Ishikawa (cell line): Measurements from ENCODE around the gene IFNA5.

Experiments used
- CEBPB ChIP-seq: IDR thresholded peaks from 2 replicates; pipeline ENCODE4 v1.6.1; 2012
- EGR1 ChIP-seq: IDR thresholded peaks from 2 replicates; pipeline ENCODE4 v1.6.1; 2012
- EP300 ChIP-seq: IDR thresholded peaks from 2 replicates; pipeline ENCODE4 v1.6.1; 2012; ENCODE audit warnings: borderline replicate concordance
- NFIC ChIP-seq: IDR thresholded peaks from 2 replicates; pipeline ENCODE4 v1.6.1; 2012
- RAD21 ChIP-seq: IDR thresholded peaks from 2 replicates; pipeline ENCODE4 v1.6.1; 2012; ENCODE audit warnings: low read depth
- TAF1 ChIP-seq: IDR thresholded peaks from 2 replicates; pipeline ENCODE4 v1.6.1; 2012; ENCODE audit warnings: low read depth, mild to moderate bottlenecking
- TCF12 ChIP-seq: IDR thresholded peaks from 2 replicates; pipeline ENCODE4 v1.6.1; 2012; ENCODE audit warnings: low read depth
- TEAD4 ChIP-seq: IDR thresholded peaks from 2 replicates; pipeline ENCODE4 v1.6.1; 2012
- YY1 ChIP-seq: IDR thresholded peaks from 2 replicates; pipeline ENCODE4 v1.6.1; 2012; ENCODE audit warnings: low read depth
- TF ChIP-seq, protein P1 (sequence below): IDR thresholded peaks from 2 replicates; pipeline ENCODE4 v1.6.1; 2012; ENCODE audit warnings: low read depth, mild to moderate bottlenecking
- TF ChIP-seq, protein P2 (sequence below): IDR thresholded peaks from 2 replicates; pipeline ENCODE4 v1.6.1; 2012

DNA sequence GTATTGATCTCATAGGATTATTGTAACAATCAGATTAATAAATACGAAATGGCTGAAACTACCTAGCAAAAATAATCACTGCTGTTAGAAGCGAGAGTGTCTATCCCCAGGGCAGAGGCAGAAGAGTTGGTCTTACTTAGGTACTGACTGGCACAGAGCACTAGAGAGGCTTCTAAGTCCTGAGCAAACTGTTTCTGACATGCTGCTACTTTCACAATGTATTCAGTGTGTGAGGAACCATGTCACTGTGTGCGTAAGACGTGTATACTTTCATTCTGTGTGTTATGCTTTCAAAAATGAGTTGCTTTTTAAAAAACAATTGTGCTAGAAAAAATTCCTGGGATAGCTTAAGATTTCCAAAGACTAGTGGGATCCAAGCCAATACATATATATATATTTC lies 35.6 kb upstream of the IFNA5 start:
- TF ChIP-seq EP300 (no peak), RAD21 (no peak), CEBPB (no peak), TEAD4 (no peak), NFIC (no peak), EGR1 (no peak), TCF12 (no peak), YY1 (no peak), TAF1 (no peak)
- TF ChIP-seq, protein P1, sequence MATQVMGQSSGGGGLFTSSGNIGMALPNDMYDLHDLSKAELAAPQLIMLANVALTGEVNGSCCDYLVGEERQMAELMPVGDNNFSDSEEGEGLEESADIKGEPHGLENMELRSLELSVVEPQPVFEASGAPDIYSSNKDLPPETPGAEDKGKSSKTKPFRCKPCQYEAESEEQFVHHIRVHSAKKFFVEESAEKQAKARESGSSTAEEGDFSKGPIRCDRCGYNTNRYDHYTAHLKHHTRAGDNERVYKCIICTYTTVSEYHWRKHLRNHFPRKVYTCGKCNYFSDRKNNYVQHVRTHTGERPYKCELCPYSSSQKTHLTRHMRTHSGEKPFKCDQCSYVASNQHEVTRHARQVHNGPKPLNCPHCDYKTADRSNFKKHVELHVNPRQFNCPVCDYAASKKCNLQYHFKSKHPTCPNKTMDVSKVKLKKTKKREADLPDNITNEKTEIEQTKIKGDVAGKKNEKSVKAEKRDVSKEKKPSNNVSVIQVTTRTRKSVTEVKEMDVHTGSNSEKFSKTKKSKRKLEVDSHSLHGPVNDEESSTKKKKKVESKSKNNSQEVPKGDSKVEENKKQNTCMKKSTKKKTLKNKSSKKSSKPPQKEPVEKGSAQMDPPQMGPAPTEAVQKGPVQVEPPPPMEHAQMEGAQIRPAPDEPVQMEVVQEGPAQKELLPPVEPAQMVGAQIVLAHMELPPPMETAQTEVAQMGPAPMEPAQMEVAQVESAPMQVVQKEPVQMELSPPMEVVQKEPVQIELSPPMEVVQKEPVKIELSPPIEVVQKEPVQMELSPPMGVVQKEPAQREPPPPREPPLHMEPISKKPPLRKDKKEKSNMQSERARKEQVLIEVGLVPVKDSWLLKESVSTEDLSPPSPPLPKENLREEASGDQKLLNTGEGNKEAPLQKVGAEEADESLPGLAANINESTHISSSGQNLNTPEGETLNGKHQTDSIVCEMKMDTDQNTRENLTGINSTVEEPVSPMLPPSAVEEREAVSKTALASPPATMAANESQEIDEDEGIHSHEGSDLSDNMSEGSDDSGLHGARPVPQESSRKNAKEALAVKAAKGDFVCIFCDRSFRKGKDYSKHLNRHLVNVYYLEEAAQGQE = no peak
- TF ChIP-seq, protein P2, sequence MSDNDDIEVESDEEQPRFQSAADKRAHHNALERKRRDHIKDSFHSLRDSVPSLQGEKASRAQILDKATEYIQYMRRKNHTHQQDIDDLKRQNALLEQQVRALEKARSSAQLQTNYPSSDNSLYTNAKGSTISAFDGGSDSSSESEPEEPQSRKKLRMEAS = no peak
